HG03571 (cell line): Measurements from ENCODE around the gene FKBP5.
"Not testable (repeated sequence)": the region's sequence is repeated elsewhere in the genome, so short reads cannot be mapped to it uniquely, and the experiment has no call there.

Experiments used
- ATAC-seq: cut with Tn5 transposase; IDR thresholded peaks from one replicate; pipeline ENCODE4 v1.9.1; 2021; ENCODE audit not compliant: unreplicated experiment

Gene FKBP5

GRCh38 chr6:35550437-35550836 is 138.3 kb downstream of the FKBP5 start:
- no peak for ATAC-seq

DNA sequence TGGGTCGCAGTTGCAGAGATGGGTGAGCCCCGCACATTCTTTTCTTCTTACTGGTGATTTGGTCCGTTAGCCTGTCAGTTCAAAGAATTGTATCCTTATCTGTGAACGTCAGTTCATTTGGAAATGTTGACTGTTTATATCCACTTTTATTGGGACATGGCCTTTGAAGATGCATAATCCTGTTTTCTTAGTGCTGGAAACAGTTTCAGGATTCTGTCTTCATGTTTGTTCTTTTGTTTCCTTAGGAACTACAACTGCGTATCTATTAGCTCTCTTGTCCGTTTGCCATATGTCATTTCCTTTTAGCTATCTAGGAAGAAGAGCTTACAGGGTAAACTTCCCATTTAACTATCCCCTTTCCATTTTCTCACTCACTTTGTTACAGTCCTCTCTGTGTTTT is 141.0 kb downstream of the FKBP5 start:
- ATAC-seq, result no peak

GRCh38 chr6:35544769-35545361 is 143.8 kb downstream of the FKBP5 start:
- no peak for ATAC-seq

- no peak for ATAC-seq
Observed at GRCh38 chr6:35543459-35544193, 145.1 kb downstream of the FKBP5 start.

DNA sequence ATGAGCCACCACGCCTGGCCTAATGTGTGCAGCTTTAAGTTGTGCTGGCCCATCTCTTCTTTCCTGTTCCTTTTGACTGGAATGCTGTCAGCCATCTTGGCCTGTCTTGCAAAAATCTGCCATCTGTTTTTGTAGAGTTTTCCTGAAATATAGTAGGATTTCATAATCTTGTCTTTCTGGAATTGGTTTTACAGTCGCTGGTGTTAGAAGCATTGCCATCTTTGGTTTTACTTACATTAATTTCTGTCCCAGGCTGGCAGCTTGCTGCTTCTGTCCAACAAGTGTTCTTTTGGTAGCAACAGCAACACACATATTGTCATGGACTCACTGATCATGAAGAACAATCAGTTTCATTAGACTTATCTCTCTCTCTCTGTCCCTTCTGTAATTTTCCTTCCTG is 146.9 kb downstream of the FKBP5 start:
- ATAC-seq, result no peak

DNA sequence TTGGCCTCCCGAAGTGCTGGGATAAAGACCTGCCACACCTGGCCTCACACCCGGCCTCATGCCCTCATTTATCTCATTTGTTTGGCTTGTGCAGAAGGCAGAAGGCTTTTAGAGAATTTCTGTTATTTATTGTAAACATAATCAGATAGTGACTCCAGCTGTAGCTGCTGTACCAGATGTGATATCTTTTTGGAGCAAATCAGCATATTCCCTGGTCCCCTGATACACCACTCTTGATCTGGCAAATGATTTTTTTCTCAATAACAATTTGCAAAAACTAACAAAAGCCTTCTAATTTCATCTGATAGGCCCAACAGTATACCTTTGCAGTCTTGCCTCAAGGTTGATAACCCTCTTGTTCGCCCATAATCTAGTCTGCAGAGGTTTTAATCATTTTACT is 149.5 kb downstream of the FKBP5 start:
- ATAC-seq, result no peak

GRCh38 chr6:35535847-35536246 is 152.9 kb downstream of the FKBP5 start:
- ATAC-seq, result not testable (repeated sequence)

GRCh38 chr6:35534407-35535170 is 154.1 kb downstream of the FKBP5 start:
- ATAC-seq, result no peak

- no peak for ATAC-seq
Observed at GRCh38 chr6:35533981-35534380, 154.7 kb downstream of the FKBP5 start.

GRCh38 chr6:35532126-35532525 is 156.6 kb downstream of the FKBP5 start:
- no peak for ATAC-seq

GRCh38 chr6:35524380-35525020 is 164.2 kb downstream of the FKBP5 start:
- no peak for ATAC-seq
